Measurements from ENCODE around the gene OR8A1. TPM values are rescaled to one million over a fixed set of nuclear protein-coding genes. Genes with fewer than 3 reads are reported as not detected.

Gene OR8A1
- total and polyA plus RNA-seq, 7 donors = not detected

DNA sequence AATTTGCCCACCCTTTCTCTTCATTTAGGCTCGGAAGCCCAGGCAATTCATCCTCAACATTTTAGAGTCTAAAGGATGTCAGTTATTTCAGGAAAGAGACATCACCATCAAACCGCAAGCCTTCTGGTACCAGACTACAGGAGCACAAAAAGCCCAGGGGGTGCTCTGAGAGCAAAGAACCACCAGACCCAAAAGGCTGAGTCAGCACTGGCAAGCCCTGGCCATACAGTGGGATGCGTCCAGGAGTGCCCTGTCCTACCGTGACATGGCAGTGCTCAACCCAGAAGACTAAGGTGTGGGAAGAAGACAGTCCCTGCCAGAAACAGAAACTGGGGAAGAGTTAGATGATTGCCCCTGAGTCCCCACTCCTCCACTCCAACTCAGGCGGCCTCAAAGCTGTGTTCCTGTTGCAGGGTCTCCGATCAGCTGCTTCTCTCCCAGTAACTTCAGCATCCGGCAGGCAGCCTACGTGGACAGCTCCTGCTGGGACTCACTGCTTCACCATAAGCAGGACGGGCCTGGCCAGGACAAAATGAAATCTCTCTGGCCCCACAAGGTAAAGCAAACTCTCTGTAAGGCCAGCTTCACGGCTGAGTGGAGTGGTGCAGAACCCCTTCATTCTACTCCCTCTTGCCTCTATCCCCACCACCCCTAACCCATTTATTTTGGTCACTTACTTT is 42.9 kb downstream of the OR8A1 start:
- Histone ChIP-seq H3K27ac (no peak overlapping the region), H3K4me3 (no peak overlapping the region), H3K4me1 (no peaks in the 10 kb centered on the region), H3K27me3 (ENCODE audit: insufficient read depth in 3 of 3, low read length in 2 of 3) (peaks cover 0 to 12% (median 0%) of the 10 kb centered on the region in 3 donors), H3K36me3 (ENCODE audit: insufficient read depth in 1 of 2, low read depth in 1 of 2) (no peaks in the 10 kb centered on the region), H3K9me3 (no peaks in the 10 kb centered on the region)
- TF ChIP-seq, protein P1, sequence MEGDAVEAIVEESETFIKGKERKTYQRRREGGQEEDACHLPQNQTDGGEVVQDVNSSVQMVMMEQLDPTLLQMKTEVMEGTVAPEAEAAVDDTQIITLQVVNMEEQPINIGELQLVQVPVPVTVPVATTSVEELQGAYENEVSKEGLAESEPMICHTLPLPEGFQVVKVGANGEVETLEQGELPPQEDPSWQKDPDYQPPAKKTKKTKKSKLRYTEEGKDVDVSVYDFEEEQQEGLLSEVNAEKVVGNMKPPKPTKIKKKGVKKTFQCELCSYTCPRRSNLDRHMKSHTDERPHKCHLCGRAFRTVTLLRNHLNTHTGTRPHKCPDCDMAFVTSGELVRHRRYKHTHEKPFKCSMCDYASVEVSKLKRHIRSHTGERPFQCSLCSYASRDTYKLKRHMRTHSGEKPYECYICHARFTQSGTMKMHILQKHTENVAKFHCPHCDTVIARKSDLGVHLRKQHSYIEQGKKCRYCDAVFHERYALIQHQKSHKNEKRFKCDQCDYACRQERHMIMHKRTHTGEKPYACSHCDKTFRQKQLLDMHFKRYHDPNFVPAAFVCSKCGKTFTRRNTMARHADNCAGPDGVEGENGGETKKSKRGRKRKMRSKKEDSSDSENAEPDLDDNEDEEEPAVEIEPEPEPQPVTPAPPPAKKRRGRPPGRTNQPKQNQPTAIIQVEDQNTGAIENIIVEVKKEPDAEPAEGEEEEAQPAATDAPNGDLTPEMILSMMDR (IDR thresholded peaks at IDR 0.05) = no peak
- 47 to 56% (median 51%) methylated on average over 10 of the region's 10 CpGs for WGBS, 3 donors
- ATAC-seq (no peak), DNase-seq (no peak)
- intact Hi-C loops (cut with DNase I) = no loop called here

DNA sequence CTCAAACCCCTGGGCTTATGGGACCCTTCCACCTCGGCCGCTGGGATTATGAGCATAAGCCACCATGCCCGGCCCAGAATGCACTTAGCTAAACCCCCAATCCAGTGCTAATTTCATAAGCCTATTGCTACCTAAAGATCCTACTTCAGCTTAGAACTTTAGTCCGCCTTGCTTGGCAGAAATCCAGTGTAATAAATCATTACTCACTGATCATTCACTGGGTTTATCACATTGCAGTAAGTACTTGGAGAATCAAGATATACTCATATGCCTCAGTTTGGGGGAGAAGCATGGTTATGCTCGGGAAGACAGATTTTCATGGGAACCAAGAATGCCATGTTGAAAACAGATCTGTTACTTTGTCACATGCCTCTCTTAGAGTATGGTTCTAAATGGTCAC is 49.1 kb downstream of the OR8A1 start:
- TF ChIP-seq, protein P1 (IDR thresholded peaks at IDR 0.05) = no peak
- Histone ChIP-seq H3K27me3 (ENCODE audit: insufficient read depth in 3 of 3, low read length in 2 of 3) (peaks cover 0 to 12% (median 0%) of the 10 kb centered on the region in 3 donors), H3K9me3 (no peaks in the 10 kb centered on the region), H3K4me3 (no peak overlapping the region), H3K27ac (no peak overlapping the region), H3K4me1 (peaks cover 5% of the 10 kb centered on the region), H3K36me3 (ENCODE audit: insufficient read depth in 1 of 2, low read depth in 1 of 2) (no peaks in the 10 kb centered on the region)
- DNase-seq (no peak), ATAC-seq (no peak)
- WGBS, 3 donors = 60 to 66% (median 60%) methylated on average over 5 of the region's 5 CpGs
- intact Hi-C loops (cut with DNase I) = no loop called here

Other genes starting within 250 kb of the OR8A1 start
- gene OR8D2, start 249.8 kb upstream of the OR8A1 start, total RNA-seq = not detected
- gene OR8D2, start 249.8 kb upstream of the OR8A1 start, polyA plus RNA-seq = not detected
- not detected for gene OR8B2, start 185.5 kb upstream of the OR8A1 start, total RNA-seq
- not detected for gene OR8B2, start 185.5 kb upstream of the OR8A1 start, polyA plus RNA-seq
- gene OR8B3, start 171.0 kb upstream of the OR8A1 start, total RNA-seq = not detected
- not detected for gene OR8B3, start 171.0 kb upstream of the OR8A1 start, polyA plus RNA-seq
- gene OR8B4, start 145.1 kb upstream of the OR8A1 start, total RNA-seq = not detected
- not detected for gene OR8B4, start 145.1 kb upstream of the OR8A1 start, polyA plus RNA-seq
- not detected for gene OR8B8, start 124.3 kb upstream of the OR8A1 start, total RNA-seq
- not detected for gene OR8B8, start 124.3 kb upstream of the OR8A1 start, polyA plus RNA-seq
- not detected for gene OR8B12, start 26.3 kb upstream of the OR8A1 start, total RNA-seq
- gene OR8B12, start 26.3 kb upstream of the OR8A1 start, polyA plus RNA-seq = not detected
- not detected for gene PANX3, start 41.4 kb downstream of the OR8A1 start, total RNA-seq
- gene PANX3, start 41.4 kb downstream of the OR8A1 start, polyA plus RNA-seq = not detected
- gene TBRG1, start 52.9 kb downstream of the OR8A1 start, total RNA-seq = 10 to 100 TPM; 24.2 to 32.3 (median 27.4) TPM
- gene TBRG1, start 52.9 kb downstream of the OR8A1 start, polyA plus RNA-seq = 10 to 100 TPM; 29.4 to 99.3 (median 45.7) TPM
- gene SIAE, start 103.7 kb downstream of the OR8A1 start, total RNA-seq = 10 to 100 TPM; 15.7 to 21.8 (median 19.1) TPM
- gene SIAE, start 103.7 kb downstream of the OR8A1 start, polyA plus RNA-seq = 10 to 100 TPM in 2 of 3 donors, 1 to 10 TPM in 1; 9.1 to 15.7 (median 12.8) TPM
- 1 to 10 TPM in 1 of 4 donors, under 1 TPM in 3; 0.32 to 1.1 (median 0.73) TPM for gene SPA17, start 103.9 kb downstream of the OR8A1 start, total RNA-seq
- gene SPA17, start 103.9 kb downstream of the OR8A1 start, polyA plus RNA-seq = 1 to 10 TPM in 2 of 3 donors, under 1 TPM in 1; 0.87 to 3.6 (median 2.8) TPM
- 1 to 10 TPM in 2 of 4 donors, under 1 TPM in 2; 0.89 to 2.1 (median 1.2) TPM for gene NRGN, start 169.9 kb downstream of the OR8A1 start, total RNA-seq
- 1 to 10 TPM in 2 of 3 donors, under 1 TPM in 1; 0.69 to 1.7 (median 1.0) TPM for gene NRGN, start 169.9 kb downstream of the OR8A1 start, polyA plus RNA-seq
- gene VSIG2, start 182.3 kb downstream of the OR8A1 start, total RNA-seq = under 1 TPM; 0.30 to 0.58 (median 0.37) TPM
- gene VSIG2, start 182.3 kb downstream of the OR8A1 start, polyA plus RNA-seq = under 1 TPM; 0.15 to 0.36 (median 0.17) TPM
- 10 to 100 TPM; 20.1 to 35.5 (median 28.8) TPM for gene ESAM, start 192.3 kb downstream of the OR8A1 start, total RNA-seq
- 10 to 100 TPM; 18.4 to 37.2 (median 26.2) TPM for gene ESAM, start 192.3 kb downstream of the OR8A1 start, polyA plus RNA-seq
- gene MSANTD2, start 230.4 kb downstream of the OR8A1 start, total RNA-seq = 1 to 10 TPM; 3.0 to 4.5 (median 4.1) TPM
- gene MSANTD2, start 230.4 kb downstream of the OR8A1 start, polyA plus RNA-seq = 1 to 10 TPM; 2.8 to 5.4 (median 4.0) TPM